Esophagus (tissue), 2 donors: ENCODE measurements around the gene WT1. TPM values are rescaled to one million over a fixed set of nuclear protein-coding genes. Genes with fewer than 3 reads are reported as not detected.

Source experiments
- H3K27ac ChIP-seq, 2 donors: one replicate each; pipeline ENCODE4 v1.5.1; 2013; ENCODE audit warnings: low read depth in 2 of 2, mild to moderate bottlenecking in 2 of 2, inconsistent platforms in 1 of 2, low read length in 1 of 2, moderate library complexity in 1 of 2
- H3K27me3 ChIP-seq, 2 donors: one replicate each; pipeline ENCODE4 v1.6.1; 2013; ENCODE audit warnings: low read length in 2 of 2, control low read depth in 1 of 2, mild to moderate bottlenecking in 1 of 2; ENCODE audit not compliant: insufficient read depth in 2 of 2, control insufficient read depth in 1 of 2
- H3K36me3 ChIP-seq, 2 donors: one replicate each; pipeline ENCODE4 v1.6.1; 2013; ENCODE audit warnings: low read length in 1 of 2; ENCODE audit not compliant: control insufficient read depth in 2 of 2, insufficient read depth in 2 of 2
- H3K4me1 ChIP-seq, 2 donors: one replicate each; pipeline ENCODE4 v1.6.1; 2013; ENCODE audit warnings: low read length in 1 of 2; ENCODE audit not compliant: control insufficient read depth in 2 of 2, insufficient read depth in 2 of 2
- H3K4me3 ChIP-seq, 2 donors: one replicate each; pipeline ENCODE4 v1.5.1; 2013; ENCODE audit warnings: low read length in 2 of 2, mild to moderate bottlenecking in 2 of 2, low read depth in 1 of 2, moderate library complexity in 1 of 2
- H3K9me3 ChIP-seq, 2 donors: one replicate each; pipeline ENCODE4 v1.6.1; 2013; ENCODE audit warnings: mild to moderate bottlenecking in 2 of 2, low read depth in 1 of 2, low read length in 1 of 2, moderate library complexity in 1 of 2; ENCODE audit not compliant: control insufficient read depth in 2 of 2, insufficient read depth in 1 of 2
- WGBS, 2 donors: extraction: QIAGEN DNeasy Blood & Tissue Kit; methylation state at CpG; one replicate each; pipeline ENCODE4 v1.1.7; 2013; 5-methylcytosine and 5-hydroxymethylcytosine counted together
- polyA plus RNA-seq, 2 donors: library from polyadenylated mRNA; stranded (reverse); fragments of 200-250 nt; gene quantifications; one replicate each; pipeline ENCODE4 v1.2.3, GENCODE V29; 2013
- donor health status: healthy with polysubstance abuse.
- donor health status: Bipolar disorder and iron deficiency.

The WT1 gene
- polyA plus RNA-seq, 2 donors = not detected

GRCh38 chr11:32395127-32395526 lies 40.2 kb downstream of the WT1 start:
- Histone ChIP-seq H3K4me1 (no peaks in the 10 kb centered on the region), H3K4me3 (no peak overlapping the region), H3K27me3 (no peaks in the 10 kb centered on the region), H3K9me3 (no peaks in the 10 kb centered on the region), H3K27ac (no peak overlapping the region), H3K36me3 (no peaks in the 10 kb centered on the region)
- WGBS, 2 donors = 54 to 57% methylated on average over 3 to 4 of the region's 4 CpGs

GRCh38 chr11:32392840-32393239 lies 42.5 kb downstream of the WT1 start:
- no peaks in the 10 kb centered on the region for H3K4me1 ChIP-seq
- no peaks in the 10 kb centered on the region for H3K9me3 ChIP-seq
- 60 to 61% methylated on average over 2 of the region's 2 CpGs for WGBS, 2 donors
- no peaks in the 10 kb centered on the region for H3K27me3 ChIP-seq
- H3K27ac ChIP-seq = no peak overlapping the region
- H3K36me3 ChIP-seq = no peaks in the 10 kb centered on the region
- H3K4me3 ChIP-seq = no peak overlapping the region

- Histone ChIP-seq H3K4me3 (no peak overlapping the region), H3K4me1 (no peaks in the 10 kb centered on the region), H3K27me3 (no peaks in the 10 kb centered on the region), H3K9me3 (no peaks in the 10 kb centered on the region), H3K36me3 (no peaks in the 10 kb centered on the region), H3K27ac (no peak overlapping the region)
- WGBS, 2 donors = 76 to 79% methylated on average over 8 of the region's 8 CpGs
Observed at GRCh38 chr11:32391956-32392553, 43.3 kb downstream of the WT1 start.

- Histone ChIP-seq H3K4me3 (no peak overlapping the region), H3K9me3 (no peaks in the 10 kb centered on the region), H3K36me3 (no peaks in the 10 kb centered on the region), H3K27me3 (no peaks in the 10 kb centered on the region), H3K27ac (no peak overlapping the region), H3K4me1 (no peaks in the 10 kb centered on the region)
- 76 to 79% methylated on average over 3 of the region's 3 CpGs for WGBS, 2 donors
Observed at GRCh38 chr11:32391479-32391878, 43.9 kb downstream of the WT1 start.

GRCh38 chr11:32390712-32391111 lies 44.6 kb downstream of the WT1 start:
- Histone ChIP-seq H3K27me3 (no peaks in the 10 kb centered on the region), H3K4me3 (no peak overlapping the region), H3K27ac (no peak overlapping the region), H3K9me3 (no peaks in the 10 kb centered on the region), H3K4me1 (no peaks in the 10 kb centered on the region), H3K36me3 (no peaks in the 10 kb centered on the region)
- 89 to 95% methylated on average over 1 of the region's 1 CpG for WGBS, 2 donors

GRCh38 chr11:32388871-32389770 lies 46.2 kb downstream of the WT1 start:
- no peak overlapping the region for H3K27ac ChIP-seq
- no peaks in the 10 kb centered on the region for H3K36me3 ChIP-seq
- no peak overlapping the region for H3K4me3 ChIP-seq
- no peaks in the 10 kb centered on the region for H3K27me3 ChIP-seq
- H3K9me3 ChIP-seq = no peaks in the 10 kb centered on the region
- H3K4me1 ChIP-seq = no peaks in the 10 kb centered on the region
- WGBS, 2 donors = 73 to 77% methylated on average over 10 of the region's 10 CpGs

- Histone ChIP-seq H3K4me1 (no peaks in the 10 kb centered on the region), H3K27ac (no peak overlapping the region), H3K27me3 (no peaks in the 10 kb centered on the region), H3K9me3 (no peaks in the 10 kb centered on the region), H3K36me3 (no peaks in the 10 kb centered on the region), H3K4me3 (no peak overlapping the region)
- 63 to 68% methylated on average over 4 of the region's 4 CpGs for WGBS, 2 donors
Observed at GRCh38 chr11:32388365-32388764, 47.0 kb downstream of the WT1 start.

GRCh38 chr11:32387411-32387810 lies 47.9 kb downstream of the WT1 start:
- Histone ChIP-seq H3K4me3 (no peak overlapping the region), H3K9me3 (no peaks in the 10 kb centered on the region), H3K4me1 (no peaks in the 10 kb centered on the region), H3K27me3 (no peaks in the 10 kb centered on the region), H3K36me3 (no peaks in the 10 kb centered on the region), H3K27ac (no peak overlapping the region)
- 83 to 84% methylated on average over 4 of the region's 4 CpGs for WGBS, 2 donors

GRCh38 chr11:32386770-32387377 lies 48.5 kb downstream of the WT1 start:
- Histone ChIP-seq H3K27ac (no peak overlapping the region), H3K4me3 (no peak overlapping the region), H3K9me3 (peaks cover 0 to 2% of the 10 kb centered on the region in 2 donors), H3K36me3 (no peaks in the 10 kb centered on the region), H3K27me3 (no peaks in the 10 kb centered on the region), H3K4me1 (no peaks in the 10 kb centered on the region)
- WGBS, 2 donors = 23 to 24% methylated on average over 8 of the region's 8 CpGs
